ENCODE measurements around the gene UGT1A10. TPM values are rescaled to one million over a fixed set of nuclear protein-coding genes. Genes with fewer than 3 reads are reported as not detected.

UGT1A10 gene
- total RNA-seq, 1 donor from 2014 or later: not detected

DNA sequence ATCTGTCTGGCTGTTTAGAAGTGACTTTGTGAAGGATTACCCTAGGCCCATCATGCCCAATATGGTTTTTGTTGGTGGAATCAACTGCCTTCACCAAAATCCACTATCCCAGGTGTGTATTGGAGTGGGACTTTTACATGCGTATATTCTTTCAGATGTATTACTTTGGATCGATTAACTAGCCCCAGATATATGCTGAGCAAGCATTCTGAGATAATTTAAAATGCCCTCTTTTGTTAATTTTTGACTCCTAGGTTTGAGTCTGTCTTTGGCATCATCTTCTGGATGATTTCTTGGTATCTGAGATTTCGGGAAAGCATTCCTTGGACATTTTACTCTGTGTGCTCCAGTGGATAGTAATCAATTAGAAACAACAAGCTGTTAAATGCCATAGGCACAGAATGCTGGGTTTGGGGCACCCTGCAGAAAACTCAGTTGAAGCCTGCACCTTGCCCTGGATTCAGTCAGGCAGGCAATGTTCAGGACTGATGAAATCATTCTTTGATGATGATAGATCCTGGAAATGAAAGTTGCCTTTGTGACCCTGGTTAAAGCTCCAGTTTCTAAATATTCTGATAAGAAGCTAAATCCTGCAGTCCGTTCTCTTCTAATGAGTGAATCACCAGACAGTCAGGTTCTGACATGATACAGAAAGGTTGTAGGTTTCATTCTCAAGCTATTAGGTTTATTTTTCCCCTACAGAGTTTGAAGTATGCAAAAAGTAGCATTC is 125.0 kb downstream of the UGT1A10 start:
- H3K27me3 ChIP-seq (ENCODE audit: control insufficient read depth, insufficient read depth, low read length): no peaks in the 10 kb centered on the region
- H3K36me3 ChIP-seq (ENCODE audit: control insufficient read depth, insufficient read depth, low read length): peaks cover 4% of the 10 kb centered on the region
- H3K4me3 ChIP-seq (ENCODE audit: low read depth, low read length): no peak overlapping the region
- TF ChIP-seq, protein P1, sequence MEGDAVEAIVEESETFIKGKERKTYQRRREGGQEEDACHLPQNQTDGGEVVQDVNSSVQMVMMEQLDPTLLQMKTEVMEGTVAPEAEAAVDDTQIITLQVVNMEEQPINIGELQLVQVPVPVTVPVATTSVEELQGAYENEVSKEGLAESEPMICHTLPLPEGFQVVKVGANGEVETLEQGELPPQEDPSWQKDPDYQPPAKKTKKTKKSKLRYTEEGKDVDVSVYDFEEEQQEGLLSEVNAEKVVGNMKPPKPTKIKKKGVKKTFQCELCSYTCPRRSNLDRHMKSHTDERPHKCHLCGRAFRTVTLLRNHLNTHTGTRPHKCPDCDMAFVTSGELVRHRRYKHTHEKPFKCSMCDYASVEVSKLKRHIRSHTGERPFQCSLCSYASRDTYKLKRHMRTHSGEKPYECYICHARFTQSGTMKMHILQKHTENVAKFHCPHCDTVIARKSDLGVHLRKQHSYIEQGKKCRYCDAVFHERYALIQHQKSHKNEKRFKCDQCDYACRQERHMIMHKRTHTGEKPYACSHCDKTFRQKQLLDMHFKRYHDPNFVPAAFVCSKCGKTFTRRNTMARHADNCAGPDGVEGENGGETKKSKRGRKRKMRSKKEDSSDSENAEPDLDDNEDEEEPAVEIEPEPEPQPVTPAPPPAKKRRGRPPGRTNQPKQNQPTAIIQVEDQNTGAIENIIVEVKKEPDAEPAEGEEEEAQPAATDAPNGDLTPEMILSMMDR (IDR thresholded peaks at IDR 0.05; ENCODE audit: insufficient read depth, low read length, severe bottlenecking): no peak
- DNase-seq (ENCODE audit: low read depth): peak; percentile 91
- peak; percentile 7 for FAIRE-seq

DNA sequence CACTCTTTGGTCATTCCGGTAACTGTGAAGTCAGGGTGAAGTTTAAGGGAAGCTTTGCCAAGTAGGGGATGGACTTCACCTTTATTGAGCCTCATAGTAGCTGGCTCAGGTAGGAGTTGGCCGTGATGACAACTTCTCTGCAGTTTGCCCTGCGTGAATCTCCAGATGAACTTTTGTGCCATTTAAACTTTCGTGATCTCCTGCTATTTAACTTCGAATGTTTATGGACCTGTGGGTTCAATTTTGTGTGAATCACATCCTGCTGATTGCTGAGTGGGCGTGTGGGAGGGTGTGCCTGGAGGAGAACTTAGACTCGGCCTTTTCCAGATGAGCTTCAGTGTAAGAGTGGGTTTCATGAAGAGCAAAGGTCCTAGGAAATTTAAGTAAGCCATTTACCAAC is 128.0 kb downstream of the UGT1A10 start:
- peak; percentile 76 for FAIRE-seq
- Histone ChIP-seq H3K4me3 (ENCODE audit: low read depth, low read length) (no peak overlapping the region), H3K36me3 (ENCODE audit: control insufficient read depth, insufficient read depth, low read length) (peaks cover 4% of the 10 kb centered on the region), H3K27me3 (ENCODE audit: control insufficient read depth, insufficient read depth, low read length) (no peaks in the 10 kb centered on the region)
- TF ChIP-seq, protein P1 (IDR thresholded peaks at IDR 0.05; ENCODE audit: insufficient read depth, low read length, severe bottlenecking): no peak
- peak; percentile 68 for DNase-seq (ENCODE audit: low read depth)

DNA sequence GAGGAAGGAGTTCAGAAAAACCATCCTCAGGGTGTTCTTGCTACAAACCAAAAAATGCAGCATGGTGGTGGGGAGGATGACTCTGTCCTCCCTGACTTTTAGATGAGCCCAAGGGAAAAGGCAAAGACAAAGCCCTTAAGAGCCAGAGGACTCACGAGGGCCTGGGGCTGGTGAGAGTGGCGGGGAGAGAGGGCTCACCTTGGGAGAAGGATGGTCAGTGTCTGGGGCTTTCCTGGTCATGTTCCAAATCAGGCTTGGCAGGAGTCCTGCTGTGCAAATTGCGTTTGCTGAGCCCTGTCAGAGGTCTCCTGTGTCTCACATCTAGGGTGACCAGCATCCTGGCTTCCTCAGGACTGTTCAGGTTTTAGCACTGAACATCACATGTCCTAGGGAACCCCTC is 128.5 kb downstream of the UGT1A10 start:
- peak; percentile 18 for FAIRE-seq
- Histone ChIP-seq H3K36me3 (ENCODE audit: control insufficient read depth, insufficient read depth, low read length) (peaks cover 6% of the 10 kb centered on the region), H3K4me3 (ENCODE audit: low read depth, low read length) (no peak overlapping the region), H3K27me3 (ENCODE audit: control insufficient read depth, insufficient read depth, low read length) (no peaks in the 10 kb centered on the region)
- TF ChIP-seq, protein P1 (IDR thresholded peaks at IDR 0.05; ENCODE audit: insufficient read depth, low read length, severe bottlenecking): no peak
- DNase-seq (ENCODE audit: low read depth): no peak

DNA sequence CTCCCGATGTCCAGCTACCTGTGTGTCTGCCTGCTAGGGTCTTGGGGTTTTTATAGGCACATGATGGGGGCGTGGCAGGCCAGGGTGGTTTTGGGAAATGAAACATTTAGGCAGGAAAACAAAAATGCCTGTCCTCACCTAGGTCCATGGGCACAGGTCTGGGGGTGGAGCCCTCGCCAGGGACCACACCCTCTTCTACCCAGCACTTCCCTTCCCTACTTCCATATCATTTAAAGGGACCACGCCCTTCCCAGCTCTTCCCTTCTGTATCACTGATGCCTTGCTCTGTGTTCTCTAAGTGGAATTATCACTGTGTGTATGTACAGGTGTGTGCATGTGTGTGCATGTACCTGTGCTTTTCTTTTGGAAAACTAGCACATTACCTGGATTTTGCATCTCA is 130.2 kb downstream of the UGT1A10 start:
- FAIRE-seq: no peak
- H3K4me3 ChIP-seq (ENCODE audit: low read depth, low read length): no peak overlapping the region
- peaks cover 7% of the 10 kb centered on the region for H3K36me3 ChIP-seq (ENCODE audit: control insufficient read depth, insufficient read depth, low read length)
- no peaks in the 10 kb centered on the region for H3K27me3 ChIP-seq (ENCODE audit: control insufficient read depth, insufficient read depth, low read length)
- no peak for DNase-seq (ENCODE audit: low read depth)
- TF ChIP-seq, protein P1 (IDR thresholded peaks at IDR 0.05; ENCODE audit: insufficient read depth, low read length, severe bottlenecking): no peak

DNA sequence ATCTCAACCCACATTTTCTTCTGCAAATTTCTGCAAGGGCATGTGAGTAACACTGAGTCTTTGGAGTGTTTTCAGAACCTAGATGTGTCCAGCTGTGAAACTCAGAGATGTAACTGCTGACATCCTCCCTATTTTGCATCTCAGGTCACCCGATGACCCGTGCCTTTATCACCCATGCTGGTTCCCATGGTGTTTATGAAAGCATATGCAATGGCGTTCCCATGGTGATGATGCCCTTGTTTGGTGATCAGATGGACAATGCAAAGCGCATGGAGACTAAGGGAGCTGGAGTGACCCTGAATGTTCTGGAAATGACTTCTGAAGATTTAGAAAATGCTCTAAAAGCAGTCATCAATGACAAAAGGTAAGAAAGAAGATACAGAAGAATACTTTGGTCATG is 131.8 kb downstream of the UGT1A10 start:
- no peaks in the 10 kb centered on the region for H3K27me3 ChIP-seq (ENCODE audit: control insufficient read depth, insufficient read depth, low read length)
- H3K36me3 ChIP-seq (ENCODE audit: control insufficient read depth, insufficient read depth, low read length): peaks cover 7% of the 10 kb centered on the region
- DNase-seq (ENCODE audit: low read depth) (no peak), FAIRE-seq (no peak)
- TF ChIP-seq, protein P1 (IDR thresholded peaks at IDR 0.05; ENCODE audit: insufficient read depth, low read length, severe bottlenecking): no peak
- no peak overlapping the region for H3K4me3 ChIP-seq (ENCODE audit: low read depth, low read length)

DNA sequence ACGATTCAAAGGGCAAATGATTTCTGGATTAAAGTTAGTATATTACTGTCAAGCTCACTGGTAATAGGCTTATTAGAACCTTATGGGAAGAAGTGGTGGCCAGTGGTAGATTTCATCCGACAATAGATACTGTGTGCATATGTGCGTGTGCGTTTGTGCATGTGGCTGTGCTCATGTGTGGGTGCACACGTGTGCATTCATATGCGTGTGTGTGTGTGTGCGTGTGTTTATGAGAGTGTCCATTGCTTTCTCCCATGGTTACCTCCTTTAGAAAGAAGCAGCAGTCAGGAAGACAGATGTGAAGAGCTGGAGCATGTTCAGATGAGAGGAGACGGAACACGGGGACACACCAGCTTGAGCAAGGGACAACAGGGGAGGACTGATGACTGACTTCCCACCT is 133.0 kb downstream of the UGT1A10 start:
- peaks cover 7% of the 10 kb centered on the region for H3K36me3 ChIP-seq (ENCODE audit: control insufficient read depth, insufficient read depth, low read length)
- H3K4me3 ChIP-seq (ENCODE audit: low read depth, low read length): no peak overlapping the region
- DNase-seq (ENCODE audit: low read depth) (no peak), FAIRE-seq (peak; percentile 66)
- TF ChIP-seq, protein P1 (IDR thresholded peaks at IDR 0.05; ENCODE audit: insufficient read depth, low read length, severe bottlenecking): no peak
- no peaks in the 10 kb centered on the region for H3K27me3 ChIP-seq (ENCODE audit: control insufficient read depth, insufficient read depth, low read length)

All from bronchial epithelial cell (primary cell).